GM12878 (cell line): ENCODE results near the gene NHERF2. TPM values are rescaled to one million over a fixed set of nuclear protein-coding genes. Genes with fewer than 3 reads are reported as not detected.
A peak's percentile ranks its signal among the peaks of the same experiment; 100 is the strongest.

ENCODE experiments used
- ATAC-seq: fragments of 200-7000 bp; cut with Tn5 transposase; 3 replicates; pipeline ENCODE4 v1.9.1; 2020; ENCODE audit warnings: mild to moderate bottlenecking, moderate library complexity
- BruUV-seq: library from RNA; stranded (reverse); fragments of 400-500 nt; replicated peaks from 2 replicates; lab custom pipeline; 2021; lab: Mats Ljungman, UMichigan
- CTCF ChIA-PET: fragments of 300-600 bp; sonication (Branson Sonifier 250); formaldehyde crosslinking; extraction: SDS; loops from one replicate; lab custom pipeline; 2021; ENCODE audit warnings: inconsistent platforms; lab: Yijun Ruan, JAX
- POLR2A ChIA-PET: fragments of 350-600 bp; formaldehyde crosslinking; extraction: SDS; loops from one replicate; lab custom pipeline; 2021; ENCODE audit warnings: inconsistent platforms; lab: Charles Lee
- RAD21 ChIA-PET: fragments of 300-600 bp; sonication (Branson Sonifier 250); formaldehyde crosslinking; loops from one replicate; lab custom pipeline; 2023; ENCODE audit warnings: antibody characterized with exemption; ENCODE audit not compliant: unreplicated experiment; lab: Charles Lee
- SMC1A ChIA-PET: fragments of 300-600 bp; sonication (Branson Sonifier 250); formaldehyde crosslinking; loops from one replicate; lab custom pipeline; 2023; ENCODE audit not compliant: unreplicated experiment, uncharacterized antibody; lab: Charles Lee
- DNase-seq: peaks from one replicate; pipeline ENCODE4 v3.0.0-alpha.2; 2011; ENCODE audit warnings: low read depth, low spot score
- FAIRE-seq: peaks from 3 replicates; lab custom pipeline; 2011; peaks lifted over from hg19 to GRCh38; lab: Jason Lieb, UNC
- H2AFZ ChIP-seq: 2 replicates; pipeline ENCODE4 v1.6.0; 2011; ENCODE audit warnings: low read depth, low read length, control low read depth; ENCODE audit not compliant: control insufficient read depth
- H3K27ac ChIP-seq: 2 replicates; pipeline ENCODE4 v1.5.1; 2011; ENCODE audit warnings: control low read depth; ENCODE audit not compliant: control insufficient read depth, insufficient read depth
- H3K27me3 ChIP-seq, 2 experiments: replicated peaks in 1 of 2; 2 replicates each; pipeline versions ENCODE4 v1.6.0 to v1.6.1; 2011; ENCODE audit warnings: low read length in 1 of 2; ENCODE audit not compliant: control insufficient read depth in 2 of 2, insufficient read depth in 2 of 2
- H3K36me3 ChIP-seq, 2 experiments: 2 replicates each; pipeline ENCODE4 v1.5.1; 2011; ENCODE audit warnings: low read length in 1 of 2; ENCODE audit not compliant: control insufficient read depth in 2 of 2, insufficient read depth in 2 of 2
- H3K4me1 ChIP-seq: 2 replicates; pipeline ENCODE4 v1.6.1; 2011; ENCODE audit warnings: mild to moderate bottlenecking, low read length, moderate library complexity, mixed read lengths; ENCODE audit not compliant: control insufficient read depth, insufficient read depth
- H3K4me2 ChIP-seq: 2 replicates; pipeline ENCODE4 v1.6.0; 2011; ENCODE audit warnings: control low read depth; ENCODE audit not compliant: control insufficient read depth, insufficient read depth
- H3K4me3 ChIP-seq: fragments of 200-600 bp; sonication (generic); 2 replicates; pipeline ENCODE4 v1.5.1; 2016
- H3K79me2 ChIP-seq: 2 replicates; pipeline ENCODE4 v1.6.0; 2011; ENCODE audit warnings: low read length; ENCODE audit not compliant: control insufficient read depth, insufficient read depth
- H3K9ac ChIP-seq: 2 replicates; pipeline ENCODE4 v1.8.0; 2011; ENCODE audit warnings: low read length, control low read depth, mixed read lengths; ENCODE audit not compliant: control insufficient read depth, insufficient read depth
- H3K9me3 ChIP-seq: replicated peaks from 3 replicates; pipeline ENCODE4 v1.5.1; 2011; ENCODE audit warnings: mild to moderate bottlenecking, low read length; ENCODE audit not compliant: control insufficient read depth, insufficient read depth
- H4K20me1 ChIP-seq: 2 replicates; pipeline ENCODE4 v1.6.0; 2011; ENCODE audit not compliant: control insufficient read depth, insufficient read depth
- CTCF ChIP-seq, 3 experiments: IDR thresholded peaks in 2 of 3; conservative IDR thresholded peaks in 1 of 3; 2 replicates each; pipeline ENCODE4 v1.5.1; 2011; ENCODE audit warnings: low read depth in 3 of 3, low read length in 3 of 3, mild to moderate bottlenecking in 3 of 3, control low read depth in 2 of 3, moderate library complexity in 2 of 3, inconsistent platforms in 1 of 3, mixed read lengths in 1 of 3; ENCODE audit not compliant: control insufficient read depth in 2 of 3, insufficient read depth in 1 of 3; ENCODE audit errors: extremely low read depth in 1 of 3
- USF2 ChIP-seq: IDR thresholded peaks from 2 replicates; pipeline ENCODE4 v1.6.1; 2011; ENCODE audit warnings: low read depth, low read length, improper control_type of control experiment, borderline replicate concordance
- WGBS: methylation state at CpG from one replicate; pipeline ENCODE4 v1.1.6; 2016; ENCODE audit warnings: low lambda C conversion rate; ENCODE audit not compliant: insufficient replicate concordance, insufficient coverage; ENCODE audit errors: missing lambda C conversion rate; 5-methylcytosine and 5-hydroxymethylcytosine counted together
- in situ Hi-C: fragments of 300-500 bp; cut with MboI; formaldehyde crosslinking; loops from 9 replicates; pipeline ENCODE4 v1.14.3; 2018; ENCODE audit warnings: mixed read lengths
- intact Hi-C: fragments of 100-400 bp; cut with micrococcal nuclease; formaldehyde crosslinking; loops from one replicate; pipeline ENCODE4 v1.14.2; 2022; ENCODE audit not compliant: unreplicated experiment
- polyA plus RNA-seq, 11 experiments: library from polyadenylated mRNA; depleted of rRNA in 4 of 11; unstranded in 6 of 11; stranded (reverse) in 5 of 11; fragments of >200 nt; fragmentation: Nextera tagmentation in 4 of 11; fragmentation: Illumina TruSeq in 1 of 11; extraction: Ambion mirVana in 4 of 11; extraction: Trizol in 1 of 11; gene quantifications; 1 replicate in 1 of 11; 2 replicates in 10 of 11; pipeline versions ENCODE4 v1.2.1 to v1.2.3, GENCODE V29; 2011 to 2016; ENCODE audit warnings: inconsistent platforms in 2 of 11, missing spikeins in 2 of 11, low read depth in 1 of 11
- total RNA-seq, 4 experiments: library from RNA; depleted of rRNA in 3 of 4; stranded (reverse); fragments of >200 nt in 3 of 4; fragmentation: Illumina TruSeq in 1 of 4; extraction: Trizol in 1 of 4; gene quantifications; 2 replicates each; pipeline versions ENCODE4 v1.2.1 to v1.2.3, GENCODE V29; 2013 to 2021

The NHERF2 gene
- total and polyA plus RNA-seq, 10 of the 15 experiments (the other 5 are each of a cell fraction or from before 2014, with no cell fraction given), result 0.05 to 0.31 (median 0.08) TPM; not detected in 4

GRCh38 chr16:2016407-2016922, 10.2 kb upstream of the NHERF2 start:
- no peaks in the 10 kb centered on the region for H3K36me3 ChIP-seq
- TF ChIP-seq CTCF (IDR thresholded peaks at IDR 0.05 in 2 of 3, conservative IDR thresholded peaks at IDR 0.05 in 1 of 3; ENCODE audit: control insufficient read depth in 2 of 3, extremely low read depth in 1 of 3, insufficient read depth in 1 of 3, low read depth in 3 of 3, low read length in 3 of 3), result peak; percentile 17 to 54 (median 52)
- no peak for TF ChIP-seq USF2
- TF ChIP-seq, all 136 proteins: peak for 1
- ChIA-PET SMC1A (interaction anchor here (0.5 to 0.8 kb wide), 3 partner anchors 13 to 135 kb away, joined by 3 read pairs; no protein-coding TSS in a partner anchor), CTCF (interaction anchor here (1.2 to 1.8 kb wide), 4 partner anchors 8 to 235 kb away, joined by 3 to 21 read pairs (median 4); partner anchors contain the start of gene ECI1), RAD21 (interaction anchor here (2.4 kb wide), 1 partner anchor 124 kb away, joined by 9 read pairs; no protein-coding TSS in a partner anchor), POLR2A (interaction anchor here (0.9 kb wide), 1 partner anchor 124 kb away, joined by 3 read pairs; no protein-coding TSS in a partner anchor)
- H3K9me3 ChIP-seq, result no peaks in the 10 kb centered on the region
- H4K20me1 ChIP-seq, result no peaks in the 10 kb centered on the region
- H3K27ac ChIP-seq, result no peak overlapping the region
- no peaks in the 10 kb centered on the region for H3K79me2 ChIP-seq
- in situ Hi-C loops (loop anchor here (10.0 kb wide), 1 partner anchor 478 kb away; no protein-coding TSS in a partner anchor), intact Hi-C loops (no loop called here)
- no peaks in the 10 kb centered on the region for H3K4me1 ChIP-seq
- peaks cover 3 to 8% of the 10 kb centered on the region in 2 experiments; a peak in 3 of 4 replicates for H3K27me3 ChIP-seq
- no peak overlapping the region for H2AFZ ChIP-seq
- no peak overlapping the region for H3K9ac ChIP-seq
- FAIRE-seq (no peak), DNase-seq (no peak), ATAC-seq (peak; percentile 56)
- 14% methylated on average over 13 of the region's 13 CpGs for WGBS
- BruUV-seq, result no TSS peak
- no peak overlapping the region for H3K4me3 ChIP-seq
- no peak overlapping the region for H3K4me2 ChIP-seq
